Measurements from ENCODE around the gene LRRC4. TPM values are rescaled to one million over a fixed set of nuclear protein-coding genes. Genes with fewer than 3 reads are reported as not detected.

LRRC4 gene
- polyA plus RNA-seq, 3 donors = 7.2 to 9.2 (median 7.7) TPM

- peak in 1 of 11 donors; percentile 19 for DNase-seq (ENCODE audit: extremely low read depth in 1 of 11, low read depth in 9 of 11, low spot score in 4 of 11)
Observed at GRCh38 chr7:127995156-127995880, 35.9 kb downstream of the LRRC4 start.

- no peak for DNase-seq (ENCODE audit: extremely low read depth in 1 of 11, low read depth in 9 of 11, low spot score in 4 of 11)
Observed at GRCh38 chr7:127993987-127994386, 37.2 kb downstream of the LRRC4 start.

GRCh38 chr7:127993317-127993716, 37.9 kb downstream of the LRRC4 start:
- DNase-seq (ENCODE audit: extremely low read depth in 1 of 11, low read depth in 9 of 11, low spot score in 4 of 11) = no peak

GRCh38 chr7:127988751-127989150, 42.5 kb downstream of the LRRC4 start:
- no peak for DNase-seq (ENCODE audit: extremely low read depth in 1 of 11, low read depth in 9 of 11, low spot score in 4 of 11)

GRCh38 chr7:127986581-127987521, 44.4 kb downstream of the LRRC4 start:
- DNase-seq (ENCODE audit: extremely low read depth in 1 of 11, low read depth in 9 of 11, low spot score in 4 of 11) = no peak

GRCh38 chr7:127983804-127984332, 47.4 kb downstream of the LRRC4 start:
- no peak for DNase-seq (ENCODE audit: extremely low read depth in 1 of 11, low read depth in 9 of 11, low spot score in 4 of 11)

GRCh38 chr7:127981965-127982364, 49.3 kb downstream of the LRRC4 start:
- DNase-seq (ENCODE audit: extremely low read depth in 1 of 11, low read depth in 9 of 11, low spot score in 4 of 11) = no peak

GRCh38 chr7:127980901-127981300, 50.3 kb downstream of the LRRC4 start:
- DNase-seq (ENCODE audit: extremely low read depth in 1 of 11, low read depth in 9 of 11, low spot score in 4 of 11) = no peak

GRCh38 chr7:127979728-127980126, 51.5 kb downstream of the LRRC4 start:
- no peak for DNase-seq (ENCODE audit: extremely low read depth in 1 of 11, low read depth in 9 of 11, low spot score in 4 of 11)

- no peak for DNase-seq (ENCODE audit: extremely low read depth in 1 of 11, low read depth in 9 of 11, low spot score in 4 of 11)
Observed at GRCh38 chr7:127979113-127979727, 52.0 kb downstream of the LRRC4 start.

- DNase-seq (ENCODE audit: extremely low read depth in 1 of 11, low read depth in 9 of 11, low spot score in 4 of 11) = no peak
Observed at GRCh38 chr7:127978421-127978820, 52.8 kb downstream of the LRRC4 start.

Other genes with a start within 250 kb of the LRRC4 start
- under 1 TPM; 0.16 to 0.76 (median 0.20) TPM for gene LEP, start 209.8 kb upstream of the LRRC4 start, polyA plus RNA-seq (ENCODE audit: insufficient read length in 3 of 3)

Data from renal cortex interstitium (tissue), 11 donors.